CD14-positive monocyte (primary cell): ENCODE measurements around the gene ARID1B. TPM values are rescaled to one million over a fixed set of nuclear protein-coding genes. Genes with fewer than 3 reads are reported as not detected.

Source experiments
- DNase-seq, 3 donors: peaks; one replicate each; pipeline ENCODE4 v3.0.0-alpha.2; 2011 to 2022
- H2AFZ ChIP-seq: 2 replicates; pipeline ENCODE4 v1.6.0; 2012; ENCODE audit warnings: mild to moderate bottlenecking, low read depth, low read length, inconsistent platforms; ENCODE audit not compliant: insufficient read depth, poor library complexity, severe bottlenecking
- H3K27ac ChIP-seq, 2 donors: 1 replicate in 1 of 2; 2 replicates in 1 of 2; pipeline ENCODE4 v1.5.1; 2012 to 2013; ENCODE audit warnings: low read length in 2 of 2, control low read depth in 1 of 2, inconsistent platforms in 1 of 2, low read depth in 1 of 2, mild to moderate bottlenecking in 1 of 2
- H3K27me3 ChIP-seq, 2 donors: one replicate each; pipeline versions ENCODE4 v1.6.0 to v1.6.1; 2011 to 2013; ENCODE audit warnings: low read length in 2 of 2; ENCODE audit not compliant: control insufficient read depth in 2 of 2, insufficient read depth in 2 of 2
- H3K36me3 ChIP-seq, 2 donors: replicated peaks in 1 of 2; 1 replicate in 1 of 2; 2 replicates in 1 of 2; pipeline versions ENCODE4 v1.5.1 to v1.6.1; 2012 to 2013; ENCODE audit warnings: low read length in 2 of 2, control low read depth in 1 of 2, inconsistent platforms in 1 of 2, mild to moderate bottlenecking in 1 of 2; ENCODE audit not compliant: insufficient read depth in 2 of 2, control insufficient read depth in 1 of 2
- H3K4me1 ChIP-seq, 2 donors: 1 replicate in 1 of 2; 2 replicates in 1 of 2; pipeline versions ENCODE4 v1.5.1 to v1.6.1; 2012 to 2013; ENCODE audit warnings: low read length in 2 of 2, control low read depth in 1 of 2, inconsistent platforms in 1 of 2, mild to moderate bottlenecking in 1 of 2, moderate library complexity in 1 of 2; ENCODE audit not compliant: insufficient read depth in 2 of 2, control insufficient read depth in 1 of 2
- H3K4me2 ChIP-seq: replicated peaks from 2 replicates; pipeline ENCODE3; 2012; ENCODE audit warnings: low read length, moderate library complexity, mild to moderate bottlenecking; ENCODE audit not compliant: poor library complexity, severe bottlenecking; ENCODE audit errors: extremely low read depth
- H3K4me3 ChIP-seq, 3 experiments: fragments of 200-600 bp in 1 of 3; sonication (generic) in 1 of 3; replicated peaks in 1 of 3; 1 replicate in 2 of 3; 2 replicates in 1 of 3; pipeline ENCODE4 v1.5.1; 2011 to 2013; ENCODE audit warnings: low read length in 3 of 3, mild to moderate bottlenecking in 3 of 3, control low read depth in 2 of 3, low read depth in 2 of 3, inconsistent platforms in 1 of 3, moderate library complexity in 1 of 3
- H3K79me2 ChIP-seq: 2 replicates; pipeline ENCODE4 v1.6.0; 2012; ENCODE audit warnings: mild to moderate bottlenecking, control low read depth, inconsistent platforms, low read length, moderate library complexity; ENCODE audit not compliant: insufficient read depth
- H3K9ac ChIP-seq: 2 replicates; pipeline ENCODE4 v1.6.0; 2017; ENCODE audit warnings: low read length, mild to moderate bottlenecking; ENCODE audit not compliant: insufficient read depth, poor library complexity, severe bottlenecking
- H3K9me3 ChIP-seq, 2 donors: replicated peaks in 1 of 2; 1 replicate in 1 of 2; 2 replicates in 1 of 2; pipeline versions ENCODE4 v1.5.1 to v1.6.1; 2012 to 2013; ENCODE audit warnings: low read length in 2 of 2, control low read depth in 1 of 2; ENCODE audit not compliant: control insufficient read depth in 1 of 2, insufficient read depth in 1 of 2
- H4K20me1 ChIP-seq: 2 replicates; pipeline ENCODE4 v1.6.0; 2012; ENCODE audit warnings: mild to moderate bottlenecking, low read length, control low read depth, moderate library complexity; ENCODE audit not compliant: insufficient read depth
- H3K27ac Mint-ChIP-seq, 7 donors: one replicate each; pipeline ENCODE4 v1.8.0; 2020; ENCODE audit warnings: mild to moderate bottlenecking in 7 of 7, mixed read lengths in 7 of 7, moderate library complexity in 6 of 7, inconsistent platforms in 2 of 7
- H3K27me3 Mint-ChIP-seq, 3 donors: one replicate each; pipeline ENCODE4 v1.8.0; 2021 to 2022; ENCODE audit warnings: low read depth in 3 of 3, mild to moderate bottlenecking in 3 of 3, mixed read lengths in 3 of 3, moderate library complexity in 3 of 3, inconsistent platforms in 1 of 3
- H3K36me3 Mint-ChIP-seq, 2 donors: one replicate each; pipeline ENCODE4 v1.8.0; 2020; ENCODE audit warnings: mixed read lengths in 2 of 2, inconsistent platforms in 1 of 2, mild to moderate bottlenecking in 1 of 2
- H3K4me1 Mint-ChIP-seq: one replicate; pipeline ENCODE4 v1.8.0; 2020; ENCODE audit warnings: mild to moderate bottlenecking, mixed read lengths
- H3K4me3 Mint-ChIP-seq, 2 donors: one replicate each; pipeline ENCODE4 v1.8.0; 2020; ENCODE audit warnings: mild to moderate bottlenecking in 2 of 2, mixed read lengths in 2 of 2, moderate library complexity in 1 of 2
- H3K9me3 Mint-ChIP-seq, 7 donors: one replicate each; pipeline ENCODE4 v1.8.0; 2020 to 2022; ENCODE audit warnings: mixed read lengths in 7 of 7, mild to moderate bottlenecking in 6 of 7, moderate library complexity in 6 of 7, inconsistent platforms in 2 of 7
- CTCF ChIP-seq: fragments of 200-600 bp; IDR thresholded peaks from one replicate; pipeline ENCODE4 v1.8.0; 2022; ENCODE audit warnings: antibody characterized with exemption, mild to moderate bottlenecking
- WGBS: methylation state at CpG from one replicate; pipeline ENCODE4 v1.1.5; 2013; ENCODE audit warnings: missing lambda C conversion rate; ENCODE audit not compliant: insufficient coverage; 5-methylcytosine and 5-hydroxymethylcytosine counted together
- intact Hi-C, 2 donors: fragments of 100-400 bp; cut with micrococcal nuclease; formaldehyde crosslinking; loops; one replicate each; pipeline versions ENCODE4 v1.15.0 to v1.15.1; 2023
- polyA plus RNA-seq, 3 donors: library from polyadenylated mRNA; depleted of rRNA in 1 of 3; unstranded in 2 of 3; stranded (reverse) in 1 of 3; fragments of 300-500 nt in 2 of 3; fragments of >200 nt in 1 of 3; fragmentation: Illumina TruSeq in 2 of 3; gene quantifications; 1 replicate in 2 of 3; 2 replicates in 1 of 3; pipeline ENCODE4 v1.2.3, GENCODE V29; 2012 to 2021

Gene ARID1B
- polyA plus RNA-seq, 3 donors, result 3.2 to 22.1 (median 3.8) TPM

DNA sequence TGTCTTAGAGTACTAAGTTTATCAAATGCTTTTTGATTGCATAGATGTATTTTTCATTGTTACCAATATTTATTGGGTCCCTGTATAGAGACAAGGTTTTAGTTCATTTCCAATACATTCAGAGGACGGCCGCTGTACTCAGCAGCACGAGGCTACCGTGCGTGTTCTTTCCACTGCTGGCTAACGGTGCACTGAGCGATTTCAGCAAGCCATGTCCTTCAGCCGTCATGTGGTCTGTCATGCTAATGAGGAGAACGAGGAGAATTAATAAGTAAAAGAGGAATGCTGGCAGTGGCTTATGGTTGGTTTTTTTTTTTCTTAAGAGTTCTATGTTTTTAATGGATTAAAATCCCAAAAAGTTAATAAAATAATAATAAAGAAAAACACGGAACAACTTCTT lies 253.6 kb downstream of the ARID1B start:
- Histone ChIP-seq H3K27me3 (no peaks in the 10 kb centered on the region), H3K4me1 (peaks cover 2 to 18% of the 10 kb centered on the region in 2 donors), H3K4me3 (no peak overlapping the region), H3K36me3 (no peaks in the 10 kb centered on the region), H2AFZ (no peak overlapping the region), H3K9ac (no peak overlapping the region), H3K4me2 (no peak overlapping the region), H3K79me2 (peaks cover 83% of the 10 kb centered on the region), H3K9me3 (no peaks in the 10 kb centered on the region), H3K27ac (no peak overlapping the region), H4K20me1 (peaks cover 67% of the 10 kb centered on the region)
- peaks cover 0 to under 1% (median 0%) of the 10 kb centered on the region in 7 donors for H3K9me3 Mint-ChIP-seq
- peaks cover 16% of the 10 kb centered on the region for H3K4me1 Mint-ChIP-seq
- TF ChIP-seq CTCF, result no peak
- H3K27ac Mint-ChIP-seq, result no peak overlapping the region
- H3K4me3 Mint-ChIP-seq, result no peak overlapping the region
- intact Hi-C loops, result loop anchor here in 1 of 2 donors (1.0 kb wide), 1 partner anchor 17 kb away; no protein-coding TSS in a partner anchor
- WGBS, result 95% methylated on average over 7 of the region's 10 CpGs
- H3K27me3 Mint-ChIP-seq, result no peaks in the 10 kb centered on the region
- DNase-seq, result no peak
- peaks cover 1 to 7% of the 10 kb centered on the region in 2 donors for H3K36me3 Mint-ChIP-seq

DNA sequence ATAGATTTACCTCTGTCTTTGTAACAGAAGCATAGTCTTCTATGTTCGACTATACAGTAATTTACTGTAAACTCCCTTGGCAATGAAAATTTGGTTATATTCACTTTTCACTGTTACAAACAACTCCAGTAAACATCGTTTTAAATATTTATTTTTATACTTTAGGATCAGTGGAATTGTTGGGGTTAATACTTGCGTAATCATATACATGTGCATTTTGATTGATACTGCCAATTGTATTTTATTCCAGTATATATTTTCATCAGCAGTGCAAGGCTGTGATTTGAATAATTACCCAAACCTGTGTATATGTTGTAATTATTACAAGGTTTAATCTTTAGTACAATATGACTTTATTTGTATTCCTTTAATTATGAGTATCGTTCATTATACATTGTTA lies 255.7 kb downstream of the ARID1B start:
- no peaks in the 10 kb centered on the region for H3K27me3 Mint-ChIP-seq
- H3K79me2 ChIP-seq, result peaks cover 72% of the 10 kb centered on the region
- intact Hi-C loops, result no loop called here
- peaks cover 2 to 18% of the 10 kb centered on the region in 2 donors for H3K4me1 ChIP-seq
- no peak overlapping the region for H2AFZ ChIP-seq
- H3K9me3 ChIP-seq, result no peaks in the 10 kb centered on the region
- H3K4me3 Mint-ChIP-seq, result peak overlapping the region in 1 of 2 donors; percentile 74
- H3K36me3 ChIP-seq, result no peaks in the 10 kb centered on the region
- H3K4me1 Mint-ChIP-seq, result peaks cover 16% of the 10 kb centered on the region
- peak overlapping the region; percentile 51 for H3K9ac ChIP-seq
- no peaks in the 10 kb centered on the region for H3K9me3 Mint-ChIP-seq
- peak overlapping the region; percentile 81 for H3K4me2 ChIP-seq
- peaks cover 1 to 7% of the 10 kb centered on the region in 2 donors for H3K36me3 Mint-ChIP-seq
- peaks cover 70% of the 10 kb centered on the region for H4K20me1 ChIP-seq
- no peak for DNase-seq
- no peak for TF ChIP-seq CTCF
- no CpG with 5 or more reads among the region's 4 CpGs for WGBS
- H3K27me3 ChIP-seq, result no peaks in the 10 kb centered on the region
- H3K4me3 ChIP-seq, result peak overlapping the region; percentile 48 to 85 (median 80)
- peak overlapping the region in 1 of 2 donors; percentile 70 for H3K27ac ChIP-seq
- H3K27ac Mint-ChIP-seq, result peak overlapping the region in 2 of 7 donors; percentile 85 to 92
